GM19452 (cell line): ENCODE measurements around the gene LRRC56.
A peak's percentile ranks its signal among the peaks of the same experiment; 100 is the strongest.
"Not testable (repeated sequence)": the region's sequence is repeated elsewhere in the genome, so short reads cannot be mapped to it uniquely, and the experiment has no call there.

Experiments used
- ATAC-seq: cut with Tn5 transposase; IDR thresholded peaks from one replicate; pipeline ENCODE4 v1.9.1; 2021; ENCODE audit not compliant: unreplicated experiment

LRRC56 gene

GRCh38 chr11:573146-573759 is 35.9 kb downstream of the LRRC56 start:
- no peak for ATAC-seq

GRCh38 chr11:574031-574570 is 36.8 kb downstream of the LRRC56 start:
- not testable (repeated sequence) for ATAC-seq

GRCh38 chr11:574632-575312 is 37.4 kb downstream of the LRRC56 start:
- no peak for ATAC-seq

GRCh38 chr11:575313-575995 is 38.1 kb downstream of the LRRC56 start:
- peak; percentile 26 for ATAC-seq

GRCh38 chr11:575996-576768 is 38.9 kb downstream of the LRRC56 start, which contains the start of gene PHRF1:
PHRF1 (plus strand) TSS chr11:576470; CDS start chr11:581513, 5,043 bp downstream.
- peak; percentile 79 for ATAC-seq

- no peak for ATAC-seq
These were observed 39.7 kb downstream of the LRRC56 start for GRCh38 chr11:576811-577610.

- no peak for ATAC-seq
These were observed 40.2 kb downstream of the LRRC56 start for GRCh38 chr11:577611-577894.

GRCh38 chr11:578276-579035 is 41.1 kb downstream of the LRRC56 start:
- ATAC-seq = no peak

GRCh38 chr11:579830-580601 is 42.7 kb downstream of the LRRC56 start:
- no peak for ATAC-seq

- no peak for ATAC-seq
These were observed 44.0 kb downstream of the LRRC56 start for GRCh38 chr11:581342-581741.

- ATAC-seq = no peak
These were observed 44.4 kb downstream of the LRRC56 start for GRCh38 chr11:581752-582151.

- no peak for ATAC-seq
These were observed 47.0 kb downstream of the LRRC56 start for GRCh38 chr11:584287-584686.

- no peak for ATAC-seq
These were observed 49.3 kb downstream of the LRRC56 start for GRCh38 chr11:586376-587316.

GRCh38 chr11:587546-587945 is 50.2 kb downstream of the LRRC56 start:
- no peak for ATAC-seq

GRCh38 chr11:587978-588380 is 50.7 kb downstream of the LRRC56 start:
- ATAC-seq = no peak

GRCh38 chr11:589798-590197 is 52.5 kb downstream of the LRRC56 start:
- no peak for ATAC-seq

GRCh38 chr11:590997-591396 is 53.7 kb downstream of the LRRC56 start:
- ATAC-seq = no peak

GRCh38 chr11:592501-592900 is 55.2 kb downstream of the LRRC56 start:
- no peak for ATAC-seq
